ENCODE results near the gene CXCR3. TPM values are rescaled to one million over a fixed set of nuclear protein-coding genes. Genes with fewer than 3 reads are reported as not detected.

Gene CXCR3
- total RNA-seq, 2 experiments from 2014 or later: 84.9 to 85.7 TPM

- Mint-ChIP-seq H3K36me3 (ENCODE audit: low read depth) (no peaks in the 10 kb centered on the region), H3K27me3 (no peaks in the 10 kb centered on the region), H3K4me1 (peaks cover 8% of the 10 kb centered on the region), H3K4me3 (no peak overlapping the region), H3K27ac (no peak overlapping the region), H3K9me3 (no peaks in the 10 kb centered on the region)
- CTCF ChIA-PET: no interaction called here
- POLR2A ChIA-PET: no interaction called here
- DNase-seq: no peak
Measured at GRCh38 chrX:71629467-71629866, 11.2 kb upstream of the CXCR3 start.

GRCh38 chrX:71627588-71628404, 9.5 kb upstream of the CXCR3 start:
- no peaks in the 10 kb centered on the region for H3K27me3 Mint-ChIP-seq
- ChIA-PET POLR2A (interaction anchor here (1.3 kb wide), 1 partner anchor 9 kb away, joined by 3 read pairs; no protein-coding TSS in a partner anchor), CTCF (no interaction called here)
- no peak for DNase-seq
- H3K9me3 Mint-ChIP-seq: no peaks in the 10 kb centered on the region
- no peak overlapping the region for H3K27ac Mint-ChIP-seq
- peaks cover 25% of the 10 kb centered on the region for H3K4me1 Mint-ChIP-seq
- H3K36me3 Mint-ChIP-seq (ENCODE audit: low read depth): no peaks in the 10 kb centered on the region
- no peak overlapping the region for H3K4me3 Mint-ChIP-seq

GRCh38 chrX:71626576-71626975, 8.3 kb upstream of the CXCR3 start:
- DNase-seq: no peak
- peaks cover 37% of the 10 kb centered on the region for H3K4me1 Mint-ChIP-seq
- no peak overlapping the region for H3K4me3 Mint-ChIP-seq
- no peaks in the 10 kb centered on the region for H3K36me3 Mint-ChIP-seq (ENCODE audit: low read depth)
- H3K27ac Mint-ChIP-seq: no peak overlapping the region
- POLR2A ChIA-PET: interaction anchor here (1.3 kb wide), 1 partner anchor 10 kb away, joined by 3 read pairs; no protein-coding TSS in a partner anchor
- H3K9me3 Mint-ChIP-seq: no peaks in the 10 kb centered on the region
- CTCF ChIA-PET: interaction anchor here (0.5 kb wide), 1 partner anchor 389 kb away, joined by 4 read pairs; no protein-coding TSS in a partner anchor
- no peaks in the 10 kb centered on the region for H3K27me3 Mint-ChIP-seq

- Mint-ChIP-seq H3K27ac (peak overlapping the region; percentile 34), H3K27me3 (no peaks in the 10 kb centered on the region), H3K4me1 (peaks cover 44% of the 10 kb centered on the region), H3K9me3 (no peaks in the 10 kb centered on the region), H3K36me3 (ENCODE audit: low read depth) (peaks cover 4% of the 10 kb centered on the region), H3K4me3 (no peak overlapping the region)
- CTCF ChIA-PET: no interaction called here
- POLR2A ChIA-PET: no interaction called here
- DNase-seq: no peak
Measured at GRCh38 chrX:71625471-71625870, 7.2 kb upstream of the CXCR3 start.

- Mint-ChIP-seq H3K4me1 (peaks cover 57% of the 10 kb centered on the region), H3K4me3 (peak overlapping the region; percentile 54), H3K27ac (peak overlapping the region; percentile 90), H3K27me3 (no peaks in the 10 kb centered on the region), H3K9me3 (no peaks in the 10 kb centered on the region), H3K36me3 (ENCODE audit: low read depth) (peaks cover 5% of the 10 kb centered on the region)
- no peak for DNase-seq
- POLR2A ChIA-PET: interaction anchor here (1.0 to 7.7 kb wide), 7 partner anchors 9 to 512 kb away, joined by 3 to 87 read pairs (median 7); partner anchors contain the start of gene OGT
- CTCF ChIA-PET: interaction anchor here (0.7 to 2.3 kb wide), 4 partner anchors 8 to 92 kb away, joined by 3 to 10 read pairs (median 4); no protein-coding TSS in a partner anchor
Measured at GRCh38 chrX:71623714-71624113, 5.4 kb upstream of the CXCR3 start.

- H3K9me3 Mint-ChIP-seq: no peaks in the 10 kb centered on the region
- H3K4me1 Mint-ChIP-seq: peaks cover 65% of the 10 kb centered on the region
- peaks cover 7% of the 10 kb centered on the region for H3K36me3 Mint-ChIP-seq (ENCODE audit: low read depth)
- CTCF ChIA-PET: interaction anchor here (0.7 to 2.3 kb wide), 11 partner anchors 9 to 91 kb away, joined by 3 to 10 read pairs (median 4); no protein-coding TSS in a partner anchor
- no peaks in the 10 kb centered on the region for H3K27me3 Mint-ChIP-seq
- H3K27ac Mint-ChIP-seq: peak overlapping the region; percentile 90
- peak; percentile 78 for DNase-seq
- POLR2A ChIA-PET: interaction anchor here (1.0 to 7.7 kb wide), 10 partner anchors 10 to 511 kb away, joined by 3 to 87 read pairs (median 6); partner anchors contain the start of genes OGT and TAF1
- peak overlapping the region; percentile 56 for H3K4me3 Mint-ChIP-seq
Measured at GRCh38 chrX:71622576-71623450, 4.5 kb upstream of the CXCR3 start.

- no peak for DNase-seq
- Mint-ChIP-seq H3K27ac (peak overlapping the region; percentile 90), H3K4me1 (peaks cover 71% of the 10 kb centered on the region), H3K36me3 (ENCODE audit: low read depth) (peaks cover 14% of the 10 kb centered on the region), H3K4me3 (no peak overlapping the region), H3K9me3 (no peaks in the 10 kb centered on the region), H3K27me3 (no peaks in the 10 kb centered on the region)
- ChIA-PET CTCF (interaction anchor here (0.7 to 2.3 kb wide), 9 partner anchors 8 to 90 kb away, joined by 3 to 10 read pairs (median 5); no protein-coding TSS in a partner anchor), POLR2A (interaction anchor here (1.1 to 7.7 kb wide), 11 partner anchors 10 to 510 kb away, joined by 3 to 87 read pairs (median 5); partner anchors contain the start of genes OGT and TAF1)
Measured at GRCh38 chrX:71622032-71622575, 3.8 kb upstream of the CXCR3 start.

- CTCF ChIA-PET: interaction anchor here (1.4 to 1.8 kb wide), 3 partner anchors 11 to 90 kb away, joined by 4 to 9 read pairs (median 5); no protein-coding TSS in a partner anchor
- no peak for DNase-seq
- Mint-ChIP-seq H3K4me1 (peaks cover 74% of the 10 kb centered on the region), H3K4me3 (no peak overlapping the region), H3K27ac (peak overlapping the region; percentile 90), H3K36me3 (ENCODE audit: low read depth) (peaks cover 19% of the 10 kb centered on the region), H3K27me3 (no peaks in the 10 kb centered on the region), H3K9me3 (no peaks in the 10 kb centered on the region)
- POLR2A ChIA-PET: interaction anchor here (1.5 to 7.7 kb wide), 5 partner anchors 15 to 255 kb away, joined by 5 to 87 read pairs (median 8); partner anchors contain the start of genes OGT and TAF1
Measured at GRCh38 chrX:71621603-71622002, 3.3 kb upstream of the CXCR3 start.

GRCh38 chrX:71619986-71620385, 1.7 kb upstream of the CXCR3 start:
- Mint-ChIP-seq H3K27ac (peak overlapping the region; percentile 90), H3K36me3 (ENCODE audit: low read depth) (peaks cover 35% of the 10 kb centered on the region), H3K9me3 (no peaks in the 10 kb centered on the region), H3K4me3 (no peak overlapping the region), H3K4me1 (peaks cover 82% of the 10 kb centered on the region), H3K27me3 (no peaks in the 10 kb centered on the region)
- DNase-seq: no peak
- ChIA-PET CTCF (interaction anchor here (1.7 kb wide), 1 partner anchor 18 kb away, joined by 3 read pairs; no protein-coding TSS in a partner anchor), POLR2A (interaction anchor here (1.0 to 7.7 kb wide), 3 partner anchors 11 to 87 kb away, joined by 3 to 87 read pairs (median 5); partner anchors contain the start of gene OGT)

- H3K4me3 Mint-ChIP-seq: peak overlapping the region; percentile 91
- H3K27me3 Mint-ChIP-seq: no peaks in the 10 kb centered on the region
- CTCF ChIA-PET: interaction anchor here (1.7 kb wide), 1 partner anchor 19 kb away, joined by 3 read pairs; no protein-coding TSS in a partner anchor
- POLR2A ChIA-PET: interaction anchor here (0.8 to 7.7 kb wide), 9 partner anchors 10 to 508 kb away, joined by 3 to 87 read pairs (median 3); partner anchors contain the start of genes IL2RG, OGT and TAF1
- peaks cover 83% of the 10 kb centered on the region for H3K4me1 Mint-ChIP-seq
- H3K27ac Mint-ChIP-seq: peak overlapping the region; percentile 90
- DNase-seq: peak; percentile 50
- H3K9me3 Mint-ChIP-seq: no peaks in the 10 kb centered on the region
- H3K36me3 Mint-ChIP-seq (ENCODE audit: low read depth): peaks cover 41% of the 10 kb centered on the region
Measured at GRCh38 chrX:71619193-71619592, 882 bp upstream of the CXCR3 start.

- Mint-ChIP-seq H3K27me3 (no peaks in the 10 kb centered on the region), H3K36me3 (ENCODE audit: low read depth) (peaks cover 41% of the 10 kb centered on the region), H3K4me1 (peaks cover 80% of the 10 kb centered on the region), H3K27ac (peak overlapping the region; percentile 90), H3K9me3 (no peaks in the 10 kb centered on the region), H3K4me3 (peak overlapping the region; percentile 91)
- CTCF ChIA-PET: interaction anchor here (0.9 to 2.2 kb wide), 5 partner anchors 19 to 76 kb away, joined by 3 to 6 read pairs (median 3); no protein-coding TSS in a partner anchor
- DNase-seq: no peak
- POLR2A ChIA-PET: interaction anchor here (0.6 to 7.7 kb wide), 12 partner anchors 8 to 507 kb away, joined by 3 to 87 read pairs (median 3); partner anchors contain the start of genes IL2RG, OGT and TAF1
Measured at GRCh38 chrX:71618787-71619186, 476 bp upstream of the CXCR3 start.

GRCh38 chrX:71617742-71618141, 569 bp downstream of the CXCR3 start:
- peaks cover 52% of the 10 kb centered on the region for H3K36me3 Mint-ChIP-seq (ENCODE audit: low read depth)
- POLR2A ChIA-PET: interaction anchor here (1.8 to 7.7 kb wide), 3 partner anchors 20 to 436 kb away, joined by 5 to 87 read pairs (median 16); partner anchors contain the start of gene OGT
- peak overlapping the region; percentile 91 for H3K4me3 Mint-ChIP-seq
- no peak for DNase-seq
- peaks cover 77% of the 10 kb centered on the region for H3K4me1 Mint-ChIP-seq
- no peaks in the 10 kb centered on the region for H3K27me3 Mint-ChIP-seq
- CTCF ChIA-PET: interaction anchor here (0.9 to 2.2 kb wide), 4 partner anchors 12 to 34 kb away, joined by 4 to 6 read pairs (median 4); no protein-coding TSS in a partner anchor
- H3K27ac Mint-ChIP-seq: peak overlapping the region; percentile 90
- H3K9me3 Mint-ChIP-seq: no peaks in the 10 kb centered on the region
